Measurements from ENCODE around the gene ASS1.
A peak's percentile ranks its signal among the peaks of the same experiment; 100 is the strongest.

Gene ASS1

GRCh38 chr9:130458027-130458803 is 13.5 kb downstream of the ASS1 start:
- no peak for DNase-seq

GRCh38 chr9:130458804-130459067 is 14.0 kb downstream of the ASS1 start:
- no peak for DNase-seq

- DNase-seq: no peak
Observed at GRCh38 chr9:130459151-130459550, 14.4 kb downstream of the ASS1 start.

GRCh38 chr9:130459941-130460669 is 15.3 kb downstream of the ASS1 start:
- no peak for DNase-seq

GRCh38 chr9:130461218-130461630 is 16.5 kb downstream of the ASS1 start:
- DNase-seq: peak; percentile 95

GRCh38 chr9:130461731-130462130 is 17.0 kb downstream of the ASS1 start:
- DNase-seq: no peak

- DNase-seq: no peak
Observed at GRCh38 chr9:130462685-130463540, 18.2 kb downstream of the ASS1 start.

GRCh38 chr9:130463763-130464745 is 19.3 kb downstream of the ASS1 start:
- no peak for DNase-seq

GRCh38 chr9:130465383-130466096 is 20.8 kb downstream of the ASS1 start:
- DNase-seq: no peak

GRCh38 chr9:130466537-130467217 is 21.9 kb downstream of the ASS1 start:
- DNase-seq: no peak

GRCh38 chr9:130467316-130467715 is 22.6 kb downstream of the ASS1 start:
- no peak for DNase-seq

GRCh38 chr9:130468566-130468965 is 23.8 kb downstream of the ASS1 start:
- DNase-seq: no peak

- no peak for DNase-seq
Observed at GRCh38 chr9:130470269-130470668, 25.5 kb downstream of the ASS1 start.

- no peak for DNase-seq
Observed at GRCh38 chr9:130470950-130471349, 26.2 kb downstream of the ASS1 start.

- no peak for DNase-seq
Observed at GRCh38 chr9:130471411-130472183, 26.8 kb downstream of the ASS1 start.

GRCh38 chr9:130472184-130472705 is 27.5 kb downstream of the ASS1 start:
- no peak for DNase-seq

GRCh38 chr9:130473009-130473408 is 28.2 kb downstream of the ASS1 start:
- DNase-seq: no peak

- DNase-seq: no peak
Observed at GRCh38 chr9:130473566-130473965, 28.8 kb downstream of the ASS1 start.

- no peak for DNase-seq
Observed at GRCh38 chr9:130474106-130474505, 29.3 kb downstream of the ASS1 start.

- no peak for DNase-seq
Observed at GRCh38 chr9:130476151-130476730, 31.5 kb downstream of the ASS1 start.

Data from activated CD8-positive, alpha-beta memory T cell treated with anti-CD3 and anti-CD28 coated beads, Interleukin-2, amount 50 U/mL, for 48 hours (primary cell).